Measurements from ENCODE around the gene PLA2G4B.

GRCh38 chr15:41809526-41810220 lies 29.0 kb upstream of the PLA2G4B start:
- TF ChIP-seq CTCF (optimal IDR thresholded peaks at IDR 0.05 in 1 of 3, IDR thresholded peaks at IDR 0.05 in 1 of 3, conservative IDR thresholded peaks at IDR 0.05 in 1 of 3; ENCODE audit: extremely low read depth in 1 of 3, insufficient read depth in 2 of 3, low read length in 3 of 3) (no peak), EZH2 (IDR thresholded peaks at IDR 0.05; ENCODE audit: low read length) (no peak)

Measured in keratinocyte (primary cell).